Caco-2 (cell line): ENCODE measurements around the gene MEIS3. TPM values are rescaled to one million over a fixed set of nuclear protein-coding genes. Genes with fewer than 3 reads are reported as not detected.

ENCODE experiments used
- BruUV-seq: library from RNA; stranded (reverse); fragments of 400-500 nt; replicated peaks from 2 replicates; lab custom pipeline; 2021; lab: Mats Ljungman, UMichigan
- CTCF ChIA-PET: fragments of 300-600 bp; sonication (Branson Sonifier 250); formaldehyde crosslinking; loops from one replicate; lab custom pipeline; 2022; ENCODE audit warnings: antibody characterized with exemption; lab: Charles Lee
- POLR2A ChIA-PET: fragments of 300-600 bp; sonication (Branson Sonifier 250); formaldehyde crosslinking; loops from one replicate; lab custom pipeline; 2022; ENCODE audit warnings: antibody characterized with exemption; lab: Charles Lee
- DNase-seq, 2 experiments: peaks; one replicate each; pipeline versions ENCODE4 v3.0.0 to v3.0.0-alpha.2; 2020 to 2022
- H3K27me3 ChIP-seq: replicated peaks from 2 replicates; pipeline ENCODE4 v1.6.0; 2011; ENCODE audit warnings: low read length; ENCODE audit not compliant: control insufficient read depth, insufficient read depth
- H3K36me3 ChIP-seq: 2 replicates; pipeline ENCODE4 v1.5.1; 2011; ENCODE audit warnings: low read length; ENCODE audit not compliant: control insufficient read depth, insufficient read depth
- H3K4me1 ChIP-seq: fragments of 250-450 bp; sonication (Bioruptor Pico); 2 replicates; pipeline ENCODE4 v1.5.1; 2020; ENCODE audit warnings: mild to moderate bottlenecking
- H3K4me3 ChIP-seq: 2 replicates; pipeline ENCODE4 v1.5.1; 2011; ENCODE audit warnings: low read depth, mild to moderate bottlenecking, control low read depth, low read length
- H3K9me3 ChIP-seq: fragments of 250-450 bp; sonication (Bioruptor Pico); 2 replicates; pipeline ENCODE4 v1.5.1; 2020; ENCODE audit warnings: mild to moderate bottlenecking, moderate library complexity
- H3K27ac Mint-ChIP-seq: one replicate; pipeline ENCODE4 v1.8.0; 2022; ENCODE audit warnings: mixed read lengths; ENCODE audit not compliant: unreplicated experiment
- H3K27me3 Mint-ChIP-seq: one replicate; pipeline ENCODE4 v1.8.0; 2022; ENCODE audit warnings: mixed read lengths; ENCODE audit not compliant: insufficient read depth, unreplicated experiment
- H3K36me3 Mint-ChIP-seq: one replicate; pipeline ENCODE4 v1.8.0; 2022; ENCODE audit warnings: mild to moderate bottlenecking, mixed read lengths; ENCODE audit not compliant: insufficient read depth, unreplicated experiment
- H3K4me1 Mint-ChIP-seq: one replicate; pipeline ENCODE4 v1.8.0; 2022; ENCODE audit warnings: low read depth, mixed read lengths; ENCODE audit not compliant: unreplicated experiment
- H3K4me3 Mint-ChIP-seq: one replicate; pipeline ENCODE4 v1.8.0; 2022; ENCODE audit warnings: mild to moderate bottlenecking, moderate library complexity, mixed read lengths; ENCODE audit not compliant: unreplicated experiment
- H3K9me3 Mint-ChIP-seq: one replicate; pipeline ENCODE4 v1.8.0; 2022; ENCODE audit warnings: mixed read lengths; ENCODE audit not compliant: unreplicated experiment
- CTCF ChIP-seq, 2 experiments: fragments of 200-600 bp in 1 of 2; IDR thresholded peaks; 1 replicate in 1 of 2; 2 replicates in 1 of 2; pipeline versions ENCODE4 v1.5.1 to v1.8.0; 2011 to 2022; ENCODE audit warnings: antibody characterized with exemption in 1 of 2, control low read depth in 1 of 2, inconsistent platforms in 1 of 2, low read depth in 1 of 2, low read length in 1 of 2, mild to moderate bottlenecking in 1 of 2, moderate library complexity in 1 of 2; ENCODE audit not compliant: insufficient read depth in 1 of 2, severe bottlenecking in 1 of 2, unreplicated experiment in 1 of 2
- intact Hi-C: fragments of 100-400 bp; cut with micrococcal nuclease; formaldehyde crosslinking; loops from one replicate; pipeline ENCODE4 v1.10.0; 2022; ENCODE audit not compliant: unreplicated experiment
- total RNA-seq: library from RNA; stranded (reverse); gene quantifications from 2 replicates; pipeline ENCODE4 v1.2.3, GENCODE V29; 2022

Gene MEIS3
- total RNA-seq, 1 experiment from 2014 or later, result 16.8 TPM

GRCh38 chr19:47373246-47374240, 45.8 kb downstream of the MEIS3 start:
- no peak for DNase-seq
- Histone ChIP-seq H3K4me1 (no peaks in the 10 kb centered on the region), H3K27me3 (no peaks in the 10 kb centered on the region), H3K4me3 (no peak overlapping the region), H3K9me3 (no peaks in the 10 kb centered on the region), H3K36me3 (peaks cover 2% of the 10 kb centered on the region)
- ChIA-PET POLR2A (no interaction called here), CTCF (interaction anchor here (2.6 kb wide), 1 partner anchor 18 kb away, joined by 7 read pairs; no protein-coding TSS in a partner anchor)
- Mint-ChIP-seq H3K4me1 (no peaks in the 10 kb centered on the region), H3K4me3 (no peak overlapping the region), H3K27me3 (no peaks in the 10 kb centered on the region), H3K27ac (no peak overlapping the region), H3K36me3 (peaks cover 36% of the 10 kb centered on the region), H3K9me3 (no peaks in the 10 kb centered on the region)
- no peak for TF ChIP-seq CTCF (IDR thresholded peaks at IDR 0.05; ENCODE audit: insufficient read depth in 1 of 2, low read depth in 1 of 2, low read length in 1 of 2, severe bottlenecking in 1 of 2, unreplicated experiment in 1 of 2)
- no TSS peak for BruUV-seq
- intact Hi-C loops, result no loop called here

- ChIA-PET POLR2A (interaction anchor here (0.5 kb wide), 1 partner anchor 11 kb away, joined by 3 read pairs; no protein-coding TSS in a partner anchor), CTCF (interaction anchor here (0.5 kb wide), 1 partner anchor 24 kb away, joined by 8 read pairs; the partner anchor contains the start of gene DHX34)
- Histone ChIP-seq H3K36me3 (peaks cover 2% of the 10 kb centered on the region), H3K9me3 (no peaks in the 10 kb centered on the region), H3K4me1 (no peaks in the 10 kb centered on the region), H3K4me3 (no peak overlapping the region), H3K27me3 (no peaks in the 10 kb centered on the region)
- peaks cover 35% of the 10 kb centered on the region for H3K36me3 Mint-ChIP-seq
- intact Hi-C loops, result no loop called here
- no peak for DNase-seq
- H3K27me3 Mint-ChIP-seq, result no peaks in the 10 kb centered on the region
- TF ChIP-seq CTCF (IDR thresholded peaks at IDR 0.05; ENCODE audit: insufficient read depth in 1 of 2, low read depth in 1 of 2, low read length in 1 of 2, severe bottlenecking in 1 of 2, unreplicated experiment in 1 of 2), result no peak
- no peak overlapping the region for H3K27ac Mint-ChIP-seq
- no peaks in the 10 kb centered on the region for H3K4me1 Mint-ChIP-seq
- no TSS peak for BruUV-seq
- H3K9me3 Mint-ChIP-seq, result no peaks in the 10 kb centered on the region
- H3K4me3 Mint-ChIP-seq, result no peak overlapping the region
These were observed 46.7 kb downstream of the MEIS3 start for GRCh38 chr19:47372603-47373002.

DNA sequence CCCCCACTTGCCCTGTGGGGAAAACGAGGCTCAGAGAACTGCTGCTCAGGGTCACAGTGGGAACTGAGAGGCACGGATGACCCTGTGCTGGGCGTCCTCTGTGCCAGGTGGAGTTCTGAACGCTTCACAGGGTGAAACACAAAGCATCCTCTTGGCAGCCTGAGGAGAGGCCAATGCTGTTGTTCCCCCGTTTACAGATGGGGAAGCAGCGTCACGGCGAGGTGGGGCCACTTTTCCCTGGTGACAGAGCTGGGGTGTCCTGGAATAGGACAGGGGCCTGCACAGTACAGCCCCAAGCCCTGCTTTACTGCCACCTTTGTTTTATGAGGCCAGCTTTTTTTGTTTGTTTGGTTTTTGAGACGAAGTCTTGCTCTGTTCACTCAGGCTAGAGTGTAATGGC, 48.1 kb downstream of the MEIS3 start:
- TF ChIP-seq CTCF (IDR thresholded peaks at IDR 0.05; ENCODE audit: insufficient read depth in 1 of 2, low read depth in 1 of 2, low read length in 1 of 2, severe bottlenecking in 1 of 2, unreplicated experiment in 1 of 2), result no peak
- POLR2A ChIA-PET, result no interaction called here
- Histone ChIP-seq H3K4me1 (no peaks in the 10 kb centered on the region), H3K4me3 (no peak overlapping the region), H3K27me3 (no peaks in the 10 kb centered on the region), H3K36me3 (peaks cover 2% of the 10 kb centered on the region), H3K9me3 (no peaks in the 10 kb centered on the region)
- CTCF ChIA-PET, result no interaction called here
- no peaks in the 10 kb centered on the region for H3K9me3 Mint-ChIP-seq
- H3K27me3 Mint-ChIP-seq, result no peaks in the 10 kb centered on the region
- intact Hi-C loops, result no loop called here
- no peaks in the 10 kb centered on the region for H3K4me1 Mint-ChIP-seq
- peaks cover 45% of the 10 kb centered on the region for H3K36me3 Mint-ChIP-seq
- no TSS peak for BruUV-seq
- no peak overlapping the region for H3K4me3 Mint-ChIP-seq
- DNase-seq, result no peak
- no peak overlapping the region for H3K27ac Mint-ChIP-seq
